ENCODE results near the gene PRDM1.

GRCh38 chr6:106118835-106119431 lies 32.8 kb downstream of the PRDM1 start:
- TF ChIP-seq CTCF (conservative IDR thresholded peaks at IDR 0.05; ENCODE audit: low read length) (no peak), EZH2phosphoT487 (IDR thresholded peaks at IDR 0.05; ENCODE audit: borderline replicate concordance) (no peak)

Measured in Loucy (cell line).